K562 (cell line): ENCODE data around the gene ECD.

ENCODE experiments used
- CC2D1A ChIP-seq: fragments of 450-650 bp; IDR thresholded peaks from 2 replicates; pipeline ENCODE4 v1.6.1; 2017; ENCODE audit warnings: mild to moderate bottlenecking
- CTBP1 ChIP-seq: fragments of 450-650 bp; IDR thresholded peaks from 2 replicates; pipeline ENCODE4 v1.6.1; 2016; ENCODE audit warnings: borderline replicate concordance
- TCF7L2 ChIP-seq: fragments of 150-350 bp; IDR thresholded peaks from 2 replicates; pipeline ENCODE4 v1.6.1; 2016; ENCODE audit warnings: low read depth, mild to moderate bottlenecking, low read length, moderate library complexity
- ZEB2 ChIP-seq: fragments of 450-650 bp; IDR thresholded peaks from 2 replicates; pipeline ENCODE4 v1.6.1; 2016
- ZNF124 ChIP-seq: sonication (generic); formaldehyde crosslinking; IDR thresholded peaks from 2 replicates; pipeline ENCODE4 v1.8.1; 2022; ENCODE audit warnings: missing genetic modification reagents
- ZNF282 ChIP-seq: sonication (generic); formaldehyde crosslinking; IDR thresholded peaks from 2 replicates; pipeline ENCODE4 v1.8.1; 2023; ENCODE audit warnings: missing genetic modification reagents

DNA sequence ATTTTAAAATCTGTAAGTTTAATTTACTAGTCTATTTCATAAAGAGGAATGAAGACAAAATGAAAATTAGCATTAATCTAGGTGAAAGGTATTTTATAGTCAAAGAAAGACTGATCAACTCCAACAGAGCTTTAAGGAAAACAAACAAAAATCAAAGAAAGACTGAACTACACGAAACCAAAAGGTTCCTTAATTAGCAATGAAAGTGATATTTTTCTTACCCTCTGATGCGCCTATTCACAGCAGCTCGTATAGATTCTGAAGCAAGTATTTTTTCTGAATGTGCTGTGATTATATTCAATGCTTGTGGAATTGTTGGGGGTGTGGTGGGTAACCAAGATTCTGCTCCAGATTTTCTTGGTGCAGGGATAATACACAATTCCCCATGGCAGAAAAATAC is 11.8 kb downstream of the ECD start:
- no peak for TF ChIP-seq ZNF282 (CRISPR knock-in tag)
- no peak for TF ChIP-seq ZNF124 (CRISPR knock-in tag)
- no peak for TF ChIP-seq TCF7L2
- TF ChIP-seq ZEB2 = no peak
- no peak for TF ChIP-seq CTBP1
- TF ChIP-seq CC2D1A = no peak
